GM21360 (cell line): ENCODE data around the gene C1orf159.
"Not testable (repeated sequence)": the region's sequence is repeated elsewhere in the genome, so short reads cannot be mapped to it uniquely, and the experiment has no call there.

ENCODE experiments used
- ATAC-seq: cut with Tn5 transposase; IDR thresholded peaks from one replicate; pipeline ENCODE4 v1.9.1; 2021; ENCODE audit warnings: mild to moderate bottlenecking, moderate library complexity; ENCODE audit not compliant: unreplicated experiment

C1orf159 gene

GRCh38 chr1:1150100-1150499, 34.2 kb upstream of the C1orf159 start:
- ATAC-seq: no peak

GRCh38 chr1:1149416-1149815, 33.5 kb upstream of the C1orf159 start:
- no peak for ATAC-seq

- no peak for ATAC-seq
These were observed 32.7 kb upstream of the C1orf159 start for GRCh38 chr1:1148569-1148968.

- ATAC-seq: no peak
These were observed 32.2 kb upstream of the C1orf159 start for GRCh38 chr1:1148061-1148460.

GRCh38 chr1:1146596-1146995, 30.7 kb upstream of the C1orf159 start:
- ATAC-seq: no peak

- no peak for ATAC-seq
These were observed 30.1 kb upstream of the C1orf159 start for GRCh38 chr1:1146026-1146425.

GRCh38 chr1:1145547-1145914, 29.6 kb upstream of the C1orf159 start:
- no peak for ATAC-seq

- no peak for ATAC-seq
These were observed 29.1 kb upstream of the C1orf159 start for GRCh38 chr1:1144843-1145546.

GRCh38 chr1:1144122-1144842, 28.4 kb upstream of the C1orf159 start:
- no peak for ATAC-seq

- no peak for ATAC-seq
These were observed 27.7 kb upstream of the C1orf159 start for GRCh38 chr1:1143636-1144035.

GRCh38 chr1:1142844-1143243, 27.0 kb upstream of the C1orf159 start:
- no peak for ATAC-seq

GRCh38 chr1:1142352-1142751, 26.5 kb upstream of the C1orf159 start:
- ATAC-seq: not testable (repeated sequence)

- ATAC-seq: no peak
These were observed 26.0 kb upstream of the C1orf159 start for GRCh38 chr1:1141911-1142250.

GRCh38 chr1:1141244-1141910, 25.5 kb upstream of the C1orf159 start:
- ATAC-seq: no peak

GRCh38 chr1:1140673-1141072, 24.8 kb upstream of the C1orf159 start:
- ATAC-seq: no peak

- ATAC-seq: no peak
These were observed 21.6 kb upstream of the C1orf159 start for GRCh38 chr1:1137256-1138045.

- no peak for ATAC-seq
These were observed 20.8 kb upstream of the C1orf159 start for GRCh38 chr1:1136547-1137230.

- ATAC-seq: no peak
These were observed 19.6 kb upstream of the C1orf159 start for GRCh38 chr1:1135339-1136136.

- no peak for ATAC-seq
These were observed 18.5 kb upstream of the C1orf159 start for GRCh38 chr1:1134300-1134970.
